DMS153 treated with DMSO at 0.1 percent for 48 hours (cell line): Measurements from ENCODE around the gene HEXIM2.
"Not testable (repeated sequence)": the region's sequence is repeated elsewhere in the genome, so short reads cannot be mapped to it uniquely, and the experiment has no call there.

Source experiments
- DNase-seq: peaks from one replicate; lab custom pipeline; 2025; ENCODE audit not compliant: unreplicated experiment; lab: John Stamatoyannopoulos, UW

Gene HEXIM2, protein sequence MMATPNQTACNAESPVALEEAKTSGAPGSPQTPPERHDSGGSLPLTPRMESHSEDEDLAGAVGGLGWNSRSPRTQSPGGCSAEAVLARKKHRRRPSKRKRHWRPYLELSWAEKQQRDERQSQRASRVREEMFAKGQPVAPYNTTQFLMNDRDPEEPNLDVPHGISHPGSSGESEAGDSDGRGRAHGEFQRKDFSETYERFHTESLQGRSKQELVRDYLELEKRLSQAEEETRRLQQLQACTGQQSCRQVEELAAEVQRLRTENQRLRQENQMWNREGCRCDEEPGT

DNA sequence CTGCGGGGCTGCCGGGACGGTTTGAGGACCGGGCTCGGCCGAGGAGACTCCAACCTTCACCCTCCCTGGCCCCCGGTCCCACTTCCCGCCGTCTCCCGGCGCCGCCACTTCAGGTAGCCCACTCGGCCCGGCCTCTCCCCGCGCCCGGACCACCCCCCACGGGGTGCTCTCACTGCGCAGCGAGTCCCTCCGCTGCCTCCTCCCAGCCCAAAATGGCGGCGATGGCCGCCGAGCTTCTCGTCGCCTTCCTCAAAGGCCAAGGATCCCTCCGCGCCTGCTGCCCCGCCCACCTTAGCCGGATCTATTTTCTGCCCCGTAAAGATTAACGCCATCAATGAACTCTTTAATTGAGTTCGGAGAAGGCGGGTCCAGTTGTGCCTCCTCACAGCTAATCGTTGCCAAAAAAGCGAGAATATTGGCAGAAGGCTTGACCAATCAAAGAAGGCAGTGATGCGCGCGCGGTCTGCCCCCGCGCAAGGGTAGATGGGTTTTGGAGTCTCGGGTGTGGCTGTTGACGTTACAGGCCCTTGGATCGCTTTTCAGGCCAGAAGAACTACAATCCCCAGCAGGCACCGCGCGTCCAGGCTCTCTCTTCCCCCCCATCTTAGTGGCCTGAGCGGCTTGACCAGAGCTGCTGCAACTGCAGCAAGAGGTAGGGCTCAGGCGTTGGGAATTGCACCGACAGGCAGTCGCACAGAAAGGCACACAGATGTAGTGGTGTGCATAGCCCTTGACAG is at the start of gene HEXIM2:
Gene HEXIM2, plus strand, starts transcription at position 588 of the 737 bp plus-strand sequence. CDS start 919 bp downstream, outside the sequence.
- DNase-seq = peak; percentile 99

DNA sequence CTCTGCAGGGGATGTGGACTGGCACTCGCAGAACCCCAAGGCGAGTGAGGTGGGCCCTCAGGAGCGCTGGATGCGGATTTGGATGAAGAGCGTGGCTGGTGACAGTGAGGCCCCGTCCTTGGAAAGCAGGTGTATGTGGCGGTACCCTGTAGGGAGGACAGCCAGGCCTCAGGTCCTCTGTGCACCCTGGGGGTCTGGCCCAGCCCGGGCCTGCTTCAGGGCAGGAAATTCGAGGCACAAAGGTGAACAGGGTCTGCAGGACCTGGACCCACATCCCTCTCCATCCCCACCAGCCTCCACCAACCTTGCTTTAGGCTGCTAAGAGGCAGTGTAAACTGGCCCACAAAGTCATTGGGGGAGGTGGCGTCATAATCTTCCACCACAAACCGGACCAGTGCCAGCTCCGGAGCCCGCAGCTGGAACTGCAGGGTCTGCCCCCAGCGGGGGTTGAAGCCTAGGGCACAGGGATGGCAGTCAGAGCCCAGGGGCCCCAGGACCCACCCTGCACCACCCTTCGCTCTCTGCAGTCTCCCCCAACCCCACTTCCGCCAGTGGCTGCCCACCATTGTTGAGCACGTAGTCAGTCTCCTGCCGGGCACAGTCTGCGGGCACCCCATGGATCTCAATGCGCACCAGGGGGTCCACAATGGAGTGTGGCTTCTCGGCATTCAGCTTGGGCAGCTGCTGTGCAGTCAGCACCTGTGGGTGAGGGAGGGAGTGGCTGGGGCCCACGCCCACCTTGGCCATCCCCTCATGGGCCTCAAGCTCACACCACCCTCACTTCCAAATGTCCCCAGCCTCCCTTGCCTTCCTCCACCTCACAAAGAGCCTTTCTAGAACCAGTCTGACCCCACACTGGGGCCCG is 48.9 kb upstream of the HEXIM2 start:
- no peak for DNase-seq

DNA sequence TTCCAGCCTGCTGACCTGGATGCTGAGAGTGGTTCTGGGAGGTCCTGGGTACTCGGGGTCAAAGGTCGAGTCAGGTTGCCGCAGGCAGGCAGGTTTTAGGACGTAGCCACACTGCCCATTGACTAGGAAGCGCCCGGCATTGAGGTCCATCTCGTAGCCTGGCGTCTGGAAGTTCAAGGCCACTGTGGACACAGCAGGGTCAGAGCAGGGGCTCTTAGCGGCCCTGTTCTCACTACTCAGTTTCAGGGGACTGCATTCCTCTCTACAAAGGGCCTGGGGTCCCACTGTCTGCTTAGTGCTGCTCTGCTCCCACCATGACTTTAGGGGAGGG is 48.3 kb upstream of the HEXIM2 start:
- no peak for DNase-seq

DNA sequence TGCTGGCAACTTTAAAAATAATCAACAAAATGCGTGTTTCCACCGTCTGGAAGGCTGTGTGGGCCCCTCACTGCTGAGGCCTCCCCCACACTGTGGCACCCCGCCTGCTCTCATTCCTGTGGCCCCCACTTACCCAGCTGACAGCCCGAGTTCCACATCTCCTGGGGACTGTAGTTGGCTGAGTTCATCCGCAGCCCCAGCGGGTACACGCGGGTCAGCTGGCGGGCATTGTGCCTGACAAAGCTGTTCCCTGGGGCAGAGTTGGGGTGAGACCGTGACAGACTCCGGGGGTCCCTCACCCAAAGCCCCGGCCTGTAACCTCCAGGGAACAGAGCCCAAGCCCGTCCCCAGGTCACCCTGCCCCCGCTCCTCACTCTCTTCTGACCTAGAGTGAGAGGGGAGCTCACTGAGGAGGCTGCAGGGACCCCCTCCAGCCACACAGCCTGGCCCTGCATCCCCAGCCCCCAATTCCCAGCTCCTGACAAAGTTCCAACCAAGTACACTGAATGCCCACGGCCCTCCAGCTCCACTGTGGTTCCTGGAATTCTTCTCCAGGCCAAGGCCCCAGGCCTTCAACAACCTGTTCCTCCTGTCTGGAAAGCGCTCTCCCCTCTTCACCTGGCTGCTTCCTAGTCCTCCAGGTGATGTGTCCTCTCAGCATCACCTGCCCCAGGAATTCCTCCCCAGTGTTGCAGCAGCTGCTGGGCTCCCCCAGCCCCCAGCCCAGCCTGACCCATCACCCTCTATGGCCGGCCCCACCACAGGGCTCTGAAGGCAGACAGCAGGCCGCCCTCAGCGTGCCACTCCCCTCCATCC is 47.4 kb upstream of the HEXIM2 start:
- no peak for DNase-seq

DNA sequence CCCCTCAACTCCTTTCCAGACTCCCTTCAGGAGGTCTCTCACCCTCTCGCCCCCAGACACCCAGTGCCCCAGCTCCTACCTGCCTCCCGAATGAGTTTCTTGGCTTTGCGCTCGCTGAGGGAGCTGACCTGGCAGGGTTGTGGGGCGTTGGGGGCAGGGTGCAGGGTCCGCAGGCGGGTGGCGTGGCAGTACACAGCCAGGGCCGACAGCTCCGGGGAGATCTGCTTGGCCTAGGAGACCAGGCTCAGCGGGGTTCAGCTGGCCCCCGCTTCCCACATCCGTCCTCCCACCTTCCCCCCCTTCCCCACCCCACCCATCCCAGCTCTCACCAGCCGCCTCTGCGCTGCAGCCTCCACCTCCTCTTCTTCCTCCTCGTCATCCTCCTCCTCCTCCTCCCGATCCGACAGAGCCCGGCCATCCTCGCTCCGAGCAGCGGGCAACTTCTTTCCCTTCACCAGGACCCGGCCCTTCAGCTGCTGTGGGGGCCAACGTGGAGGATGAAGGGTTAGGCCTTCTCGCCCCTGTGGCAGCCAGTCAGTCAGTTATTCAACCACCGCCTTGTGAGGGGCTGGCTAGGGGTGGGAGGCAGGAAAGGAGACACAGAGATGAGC is 46.6 kb upstream of the HEXIM2 start:
- no peak for DNase-seq

DNA sequence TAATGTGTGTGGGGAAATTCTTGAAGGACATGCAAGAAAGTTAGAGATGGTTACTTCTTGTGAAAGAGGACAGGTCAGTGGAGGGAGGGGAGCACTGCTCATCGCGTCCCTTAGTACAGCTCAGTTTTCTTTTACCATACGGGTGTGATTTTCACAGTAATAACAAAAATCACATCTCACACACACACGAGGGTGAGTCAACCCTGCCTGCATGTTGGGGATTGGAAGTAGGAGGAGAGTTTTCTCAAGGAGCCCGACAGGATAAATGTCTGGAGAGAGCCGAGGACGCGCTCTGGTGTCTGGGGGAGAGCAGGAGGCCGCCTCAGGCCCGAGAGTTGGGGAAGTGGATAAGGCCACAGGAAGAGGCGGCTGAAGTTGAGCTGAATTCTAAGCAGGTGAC is 45.8 kb upstream of the HEXIM2 start:
- DNase-seq = no peak

DNA sequence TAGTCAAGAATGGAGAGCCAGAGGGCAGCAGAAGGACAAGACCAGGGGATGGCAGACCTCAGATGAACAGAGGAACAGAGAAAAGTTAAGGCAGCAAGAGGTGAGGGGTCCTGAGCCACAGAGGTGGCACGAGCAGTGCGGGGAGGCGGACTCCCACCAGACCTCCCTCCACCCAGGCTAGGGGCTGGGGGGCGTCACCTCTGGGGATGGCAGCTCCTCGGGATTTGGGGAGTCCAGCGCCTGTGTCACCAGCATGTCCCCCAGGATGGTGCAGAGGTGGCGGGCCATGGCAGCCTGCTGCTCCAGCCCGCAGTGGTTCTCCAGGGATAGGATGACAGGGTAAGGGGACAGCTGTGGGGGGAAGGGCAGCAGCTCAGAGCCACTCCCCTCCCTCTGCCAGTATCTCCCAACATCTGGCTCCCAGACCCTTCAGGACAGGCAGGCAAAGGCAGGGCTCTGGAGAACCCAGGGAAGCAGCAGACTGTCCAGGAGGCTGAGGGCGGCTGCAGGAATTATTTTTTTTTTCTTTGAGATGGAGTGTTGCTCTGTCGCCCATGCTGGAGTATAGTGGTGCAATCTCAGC is 45.1 kb upstream of the HEXIM2 start:
- no peak for DNase-seq

DNA sequence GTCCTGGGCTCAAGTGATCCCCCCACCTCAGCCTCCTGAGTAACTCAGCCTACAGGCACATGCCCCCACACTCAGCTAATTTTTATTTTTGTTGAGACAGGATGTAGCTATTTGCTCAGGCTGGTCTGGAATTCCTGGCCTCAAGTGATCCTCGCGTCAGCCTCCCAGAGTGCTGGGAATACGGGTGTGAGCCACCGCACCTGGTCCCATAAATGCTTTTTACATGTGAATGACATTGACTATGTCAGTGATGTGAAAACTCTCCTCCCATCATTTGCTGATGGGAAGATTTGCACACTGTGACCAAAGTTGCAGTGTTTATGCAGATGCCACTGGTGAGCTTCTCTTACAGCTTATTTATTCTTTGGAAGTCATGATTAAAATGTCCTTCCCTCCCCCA is 44.3 kb upstream of the HEXIM2 start:
- DNase-seq = no peak

DNA sequence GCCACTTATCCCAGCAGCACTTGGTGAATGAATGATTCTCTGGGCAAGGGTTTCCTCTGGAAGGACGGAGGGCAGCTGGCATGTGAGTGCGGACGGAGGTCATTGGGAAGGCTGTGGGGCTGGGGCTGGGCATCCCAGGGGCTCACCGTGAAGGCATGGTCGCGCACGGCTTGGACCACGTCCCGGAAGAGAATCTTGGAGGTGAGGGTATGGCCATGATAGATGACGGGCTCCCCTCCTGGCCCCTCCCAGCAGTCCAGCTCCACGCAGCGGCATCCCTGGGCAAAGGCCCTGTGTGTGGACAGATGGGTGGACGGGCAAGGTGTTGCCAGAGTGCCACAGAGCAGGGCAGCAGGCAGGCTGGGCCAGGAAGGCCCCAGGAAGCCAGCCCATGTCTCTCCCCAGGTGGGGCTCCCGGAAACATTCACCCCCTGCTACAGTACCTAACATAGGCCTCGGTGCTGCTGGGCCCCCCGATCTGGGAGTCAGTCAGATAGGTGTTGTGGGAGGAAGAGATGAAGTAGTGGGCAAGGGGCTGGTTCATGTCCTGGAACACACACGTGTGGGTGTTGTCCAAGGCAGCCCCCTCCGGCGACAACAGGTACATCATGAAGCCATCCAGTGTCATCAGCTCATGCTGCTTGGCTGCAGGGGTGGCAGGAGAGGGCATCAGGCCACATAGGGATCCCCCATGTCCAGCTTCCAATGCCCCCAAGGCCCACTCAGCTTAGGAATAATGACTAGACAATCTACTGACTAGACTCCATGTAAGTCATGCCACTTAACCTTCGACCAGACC is 43.6 kb upstream of the HEXIM2 start:
- DNase-seq = no peak

DNA sequence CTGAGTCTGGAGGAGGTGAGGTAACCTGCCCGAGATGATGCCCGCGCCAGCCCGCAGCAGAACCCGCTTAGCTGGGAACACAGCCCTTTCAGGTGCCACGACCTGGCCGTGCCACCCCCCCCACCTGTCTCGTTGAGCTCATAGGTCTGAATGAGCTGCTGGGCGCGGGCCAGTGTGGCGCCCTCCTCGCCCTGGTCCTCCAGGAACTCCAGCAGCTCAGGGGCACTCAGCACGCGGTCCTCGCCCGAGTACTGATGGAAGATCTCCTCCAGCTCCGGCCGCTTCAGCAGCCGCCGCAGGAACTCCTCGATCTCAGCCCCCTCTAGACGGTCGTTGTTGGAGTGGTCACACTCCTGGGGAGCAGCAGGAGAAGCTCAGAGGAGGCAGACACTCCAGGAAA is 43.0 kb upstream of the HEXIM2 start:
- DNase-seq = no peak

DNA sequence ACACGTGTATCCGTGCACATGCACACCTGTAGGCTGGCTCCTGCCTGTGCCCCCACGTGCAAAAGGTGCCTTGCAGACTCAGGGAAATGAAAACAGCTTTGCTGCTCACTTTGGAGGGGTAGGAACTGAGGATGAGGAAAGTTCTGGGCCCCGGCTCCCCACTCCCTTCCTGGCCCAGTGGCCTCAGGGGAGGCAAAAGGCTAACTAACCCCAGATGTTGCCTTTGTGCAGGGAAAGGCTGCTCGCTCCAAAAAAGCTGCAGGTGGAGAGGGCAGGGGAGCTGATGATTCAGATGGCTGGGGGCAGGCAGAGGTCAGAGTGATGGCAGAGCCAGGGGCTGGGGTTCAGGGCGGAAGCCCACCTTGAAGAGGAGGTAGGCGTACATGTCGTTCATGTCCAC is 41.7 kb upstream of the HEXIM2 start:
- DNase-seq = no peak

DNA sequence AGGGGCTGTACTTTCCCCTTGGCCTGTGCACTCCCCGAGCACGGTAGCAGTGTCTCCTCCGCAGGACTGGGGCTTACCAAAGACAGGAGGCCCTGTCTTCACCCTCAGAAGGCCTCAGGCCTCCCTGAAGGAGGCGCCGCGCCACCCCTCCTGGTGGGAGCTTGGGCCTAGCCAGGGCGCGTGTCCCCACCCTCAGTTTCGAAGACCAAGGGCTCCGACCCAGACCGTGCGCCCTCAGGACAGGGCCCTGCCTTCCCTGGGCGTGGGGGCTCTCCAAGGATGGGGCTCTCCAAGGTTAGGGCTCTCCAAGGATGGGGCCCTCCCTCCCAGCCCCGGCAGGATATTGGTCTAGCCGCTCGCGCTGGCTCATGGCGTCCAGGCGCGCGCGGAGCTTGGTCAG is 41.1 kb upstream of the HEXIM2 start:
- no peak for DNase-seq

DNA sequence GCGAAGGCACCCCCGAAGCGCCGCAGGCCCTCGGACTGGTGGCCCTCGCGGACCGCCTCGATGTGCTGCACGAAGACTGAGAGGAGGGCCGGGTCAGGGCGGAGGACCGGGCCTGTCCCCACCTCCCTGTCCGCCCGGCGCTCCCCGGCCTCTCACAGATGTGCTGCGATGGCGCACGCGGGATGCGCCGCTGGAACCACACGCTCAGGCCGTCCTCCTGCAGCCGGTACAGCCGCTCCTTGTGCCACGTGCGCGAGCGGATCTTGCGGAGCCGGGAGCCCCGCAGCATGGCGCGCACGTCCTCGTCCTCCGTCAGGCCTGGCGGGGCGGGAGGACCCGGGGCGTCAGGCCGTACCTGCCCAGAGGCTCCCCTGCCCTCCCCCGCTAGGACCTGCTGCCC is 40.6 kb upstream of the HEXIM2 start:
- no peak for DNase-seq

DNA sequence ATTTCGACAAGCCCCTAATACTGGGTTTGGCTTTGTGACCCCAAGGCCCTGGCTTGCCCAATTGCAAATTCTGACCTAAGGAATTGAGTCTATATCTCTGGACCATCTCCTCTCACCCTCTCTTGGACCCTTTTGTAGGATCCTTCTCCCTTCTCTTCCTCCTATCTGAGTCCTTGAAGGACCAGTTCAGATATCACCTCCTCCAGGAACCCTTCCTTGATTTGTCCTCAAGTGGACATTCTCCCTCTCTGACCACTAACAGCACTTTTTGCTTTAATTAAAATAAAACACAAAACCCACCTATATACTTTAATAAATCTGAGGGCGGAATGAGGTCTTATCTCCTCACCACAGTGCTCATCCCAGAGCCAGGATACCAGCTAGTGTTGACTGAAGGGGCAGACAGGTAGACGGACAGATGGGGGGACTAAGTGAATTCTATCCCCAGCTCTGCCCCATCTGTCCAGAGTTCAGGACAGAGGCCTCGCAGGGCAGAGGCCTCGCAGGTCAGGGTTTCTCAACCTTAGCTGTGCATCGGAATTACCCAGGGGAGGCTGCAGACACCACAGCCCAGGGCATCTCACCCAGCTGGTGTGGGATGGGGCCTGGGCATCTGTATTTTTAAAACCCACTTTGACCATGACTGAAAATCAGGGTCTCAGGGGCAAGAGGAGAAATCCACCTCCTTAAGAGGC is 38.5 kb upstream of the HEXIM2 start:
- no peak for DNase-seq

DNA sequence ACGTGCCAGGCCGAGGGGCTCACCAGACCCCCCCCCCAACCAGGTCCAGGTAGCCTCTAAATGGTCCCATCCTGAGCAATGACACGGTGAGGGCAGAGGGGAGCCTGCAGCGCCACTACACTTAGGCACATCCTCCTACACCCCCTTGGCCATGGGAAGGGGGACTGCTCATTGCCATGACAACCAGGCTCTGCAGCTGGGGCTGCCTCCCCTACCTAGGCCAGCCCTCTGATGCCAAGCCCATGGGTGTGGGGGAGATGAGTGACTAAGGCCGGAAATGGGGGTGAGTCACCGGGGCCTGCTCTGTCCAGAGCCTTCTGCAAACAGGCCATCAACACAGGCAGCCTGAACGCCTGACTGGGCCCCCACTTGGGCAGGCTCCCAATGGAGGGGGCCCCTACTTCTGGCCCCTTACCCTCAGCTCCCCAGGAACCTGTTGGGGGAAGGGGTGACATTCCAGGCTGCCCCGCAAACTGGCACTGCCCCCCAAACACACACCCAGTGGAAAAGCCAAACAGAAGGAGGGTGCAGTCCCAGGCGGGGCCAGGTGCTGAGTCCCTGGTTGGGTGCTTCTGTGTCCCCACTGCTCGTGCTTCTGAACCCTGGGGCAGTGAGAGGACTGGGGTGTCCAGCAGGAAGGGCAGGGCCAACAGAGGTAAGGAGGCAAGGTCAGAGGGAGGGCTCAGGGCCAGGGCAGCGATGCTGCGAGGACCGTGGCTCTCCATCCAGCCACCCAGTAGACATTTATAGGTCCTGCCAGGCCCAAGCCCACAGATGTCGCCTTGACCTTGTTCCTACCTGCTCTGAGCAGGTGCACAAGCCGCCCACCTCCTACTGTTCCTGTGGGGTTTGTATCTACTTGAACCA is 37.5 kb upstream of the HEXIM2 start:
- DNase-seq = no peak

DNA sequence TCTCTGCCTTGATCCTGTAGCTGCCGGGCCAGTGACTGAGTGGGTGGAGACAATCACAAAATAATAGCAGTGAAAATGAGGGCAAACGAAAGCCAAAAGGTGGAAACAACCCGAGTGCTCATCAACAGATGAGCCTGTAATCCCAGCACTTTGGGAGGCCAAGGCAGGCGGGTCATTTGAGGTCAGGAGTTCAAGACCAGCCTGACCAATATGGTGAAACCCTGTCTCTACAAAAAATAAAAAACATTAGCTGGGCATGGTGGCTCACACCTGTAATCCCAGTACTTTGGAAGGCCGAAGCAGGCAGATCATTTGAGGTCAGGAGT is 36.9 kb upstream of the HEXIM2 start:
- DNase-seq = not testable (repeated sequence)

DNA sequence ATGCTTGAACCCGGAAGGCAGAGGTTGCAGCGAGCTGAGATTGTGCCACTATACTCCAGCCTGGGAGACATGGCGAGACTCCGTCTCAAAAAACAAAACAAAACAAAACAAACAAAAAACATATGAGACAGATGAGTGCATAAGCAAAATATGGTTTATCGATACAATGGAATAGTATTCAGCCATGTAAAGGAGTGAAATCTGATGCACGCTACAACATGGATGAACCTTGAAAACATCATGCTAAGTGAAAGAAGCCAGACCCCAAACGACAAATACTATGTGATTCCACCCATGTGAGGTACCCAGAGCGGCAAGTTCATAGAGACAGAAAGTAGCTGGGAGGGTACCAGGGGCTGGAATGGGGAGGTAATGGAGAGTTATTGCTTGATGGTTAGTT is 36.2 kb upstream of the HEXIM2 start:
- no peak for DNase-seq

DNA sequence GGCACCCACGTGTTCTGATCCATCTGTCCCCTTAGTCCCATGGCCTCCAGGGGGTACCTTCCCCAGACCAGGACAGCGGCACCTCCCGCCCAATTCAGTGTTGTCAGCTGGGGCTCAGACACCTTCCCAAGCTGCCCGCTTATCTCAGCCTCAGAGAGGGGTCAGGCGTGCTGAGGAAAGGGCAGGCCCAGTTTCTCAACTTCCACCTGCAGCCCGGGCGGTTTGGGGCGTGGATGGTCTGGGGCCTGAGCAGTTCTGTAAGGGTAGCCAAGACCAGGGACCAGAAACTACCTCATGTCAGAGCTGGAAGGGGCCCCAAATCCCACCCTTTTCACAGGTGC is 34.5 kb upstream of the HEXIM2 start:
- DNase-seq = no peak
